K562 treated with DMSO at 1 percent for 12 hours (cell line): Measurements from ENCODE around the gene MEX3D. TPM values are rescaled to one million over a fixed set of nuclear protein-coding genes. Genes with fewer than 3 reads are reported as not detected.

Source experiments
- total RNA-seq: library from RNA; unstranded; fragments of 300-600 nt; gene quantifications from 2 replicates; pipeline ENCODE4 v1.2.3, GENCODE V29; 2022; ENCODE audit not compliant: insufficient read depth

Gene MEX3D
- total RNA-seq: 22.5 and 30.1 TPM in 2 replicates

GRCh38 chr19:1568320-1569019 lies at the start of gene MEX3D:
MEX3D (minus strand) TSS chr19:1568325; CDS start chr19:1568058, 267 bp downstream.

DNA sequence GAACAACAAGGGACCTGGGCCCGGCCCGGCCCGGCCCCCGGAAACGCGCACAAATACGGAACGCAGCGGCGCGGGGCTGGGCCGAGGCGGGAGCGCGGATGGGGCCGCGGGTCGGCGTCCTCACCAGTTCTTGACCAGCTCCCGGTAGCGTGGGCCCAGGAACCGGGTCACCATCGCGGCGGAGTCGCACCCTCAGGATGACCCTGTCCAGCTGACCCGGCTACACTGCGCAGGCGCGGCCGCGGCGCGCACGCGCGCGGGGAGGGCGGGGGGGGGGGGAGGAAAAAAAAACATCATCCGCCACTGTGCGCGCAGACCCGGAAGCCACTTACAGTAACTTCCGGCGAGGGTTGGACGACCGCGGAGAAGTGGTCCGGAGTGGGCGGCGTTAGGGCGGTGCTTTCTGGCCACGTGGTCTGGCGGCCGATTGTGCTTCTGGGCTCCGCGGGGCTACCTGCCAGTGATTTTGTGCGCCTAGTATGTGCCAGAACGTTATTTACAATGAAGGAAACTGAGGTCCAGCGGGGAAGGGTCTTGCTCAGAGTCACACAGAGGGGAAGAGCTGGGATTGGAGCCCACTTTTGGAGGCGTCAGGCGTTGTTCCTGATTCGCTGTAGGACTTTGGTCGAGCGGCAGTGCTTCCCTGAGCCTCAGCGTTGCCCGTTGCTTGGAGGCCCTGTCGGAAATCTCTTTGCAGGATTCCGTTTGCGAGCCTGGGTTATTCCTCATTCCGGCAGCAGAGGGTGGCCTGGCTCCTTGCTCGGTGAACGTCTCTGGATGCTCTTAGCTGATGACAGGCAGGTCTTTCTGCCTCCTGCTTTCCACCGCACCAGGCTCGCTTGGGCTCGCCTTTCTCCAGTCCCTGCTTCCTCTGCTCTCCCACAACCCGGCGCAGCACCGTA lies 37.4 kb upstream of the MEX3D start, which contains the start of gene UQCR11:
Gene UQCR11, minus strand, starts transcription at position 227 of the 902 bp plus-strand sequence. Its CDS starts 53 bp downstream, at position 174.

DNA sequence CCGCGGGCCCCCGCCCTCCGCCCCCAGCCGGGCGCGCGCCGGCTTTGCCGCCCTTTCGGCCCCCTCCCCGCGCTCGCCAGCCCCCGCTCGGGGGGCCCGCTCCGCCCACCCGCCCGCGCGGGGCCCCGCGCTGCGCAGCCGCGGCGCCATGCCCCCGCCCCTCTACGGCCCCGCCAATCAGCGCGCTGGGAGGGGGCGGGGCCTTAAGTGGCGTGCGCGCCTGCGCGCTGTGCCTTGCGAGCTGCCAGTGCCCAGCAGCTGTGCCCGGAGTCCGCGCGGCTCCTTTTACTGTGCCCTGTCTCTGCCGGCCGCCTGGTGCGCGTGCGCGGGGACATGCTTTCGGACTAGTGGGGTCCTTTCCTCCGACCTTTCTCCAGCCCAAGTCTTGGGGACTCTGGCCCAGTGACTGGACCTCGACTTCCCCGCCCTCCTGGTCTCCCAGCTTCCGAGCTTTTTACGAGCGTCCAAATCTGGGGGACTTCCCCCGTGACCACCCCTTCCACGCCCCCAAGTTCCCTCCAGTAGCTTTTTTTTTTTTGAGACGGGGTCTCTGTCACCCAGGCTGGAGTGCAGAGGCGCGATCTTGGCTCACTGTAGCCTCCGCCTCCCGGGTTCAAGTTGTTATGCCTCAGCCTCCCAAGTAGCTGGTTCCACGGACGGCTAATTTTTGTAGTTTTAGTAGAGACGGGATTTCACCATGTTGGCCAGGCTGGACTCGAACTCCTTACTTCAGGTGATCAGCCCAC lies 24.8 kb upstream of the MEX3D start, which contains the start of gene MBD3:
Gene MBD3, minus strand, starts transcription at position 111 of the 746 bp plus-strand sequence. CDS start 234 bp downstream, outside the sequence.

DNA sequence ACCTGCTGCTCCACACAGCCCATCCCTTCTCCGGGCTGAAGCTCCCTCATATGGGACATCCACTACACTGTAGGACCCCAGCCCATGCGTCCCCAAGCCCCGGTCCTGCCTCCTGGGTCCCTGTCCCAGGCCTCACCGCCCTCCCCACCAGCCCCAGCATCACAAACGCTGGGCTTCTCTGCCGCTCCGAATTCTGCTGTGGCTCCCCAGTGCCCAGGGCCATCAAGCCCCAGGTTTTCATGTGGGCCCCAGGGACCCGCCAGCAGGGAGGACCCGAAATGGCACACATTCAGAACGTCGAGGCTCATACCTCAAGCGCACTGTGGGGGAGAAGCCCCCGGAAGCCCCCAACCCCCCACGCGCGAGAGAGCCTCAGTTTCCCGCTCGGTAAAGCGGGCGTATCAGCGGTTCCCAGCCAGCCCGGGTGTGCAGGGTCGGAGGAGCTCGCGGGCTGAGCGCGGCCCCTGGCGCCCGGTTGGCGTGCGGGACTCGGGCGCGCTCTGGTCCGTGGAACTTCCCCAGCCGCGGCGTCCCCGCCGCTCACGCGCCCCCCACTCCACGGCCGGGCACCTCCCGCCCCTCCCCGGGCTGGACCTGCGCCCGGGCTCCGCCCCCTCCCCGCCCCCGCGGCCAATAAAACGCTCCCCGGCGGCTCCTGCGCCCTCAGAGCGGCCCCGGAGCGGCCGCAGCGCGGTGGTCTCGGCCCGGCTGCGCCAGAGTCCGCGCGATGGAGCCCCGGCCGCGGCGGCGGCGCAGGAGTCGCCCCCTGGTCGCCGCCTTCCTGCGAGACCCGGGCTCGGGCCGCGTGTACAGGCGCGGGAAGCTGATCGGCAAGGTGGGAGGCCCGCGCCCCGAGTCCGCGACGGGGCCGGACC lies 44.5 kb downstream of the MEX3D start, which contains the start of gene PLK5:
Gene PLK5, plus strand, starts transcription at position 666 of the 875 bp plus-strand sequence. CDS start 2,920 bp downstream, outside the sequence.

GRCh38 chr19:1512671-1513498 lies 55.2 kb downstream of the MEX3D start, which contains the start of gene ADAMTSL5:
ADAMTSL5 (minus strand) TSS chr19:1513019; CDS start chr19:1510943, 2,076 bp downstream.

Other genes starting within 250 kb of the MEX3D start
- gene NDUFS7, start 184.4 kb downstream of the MEX3D start, total RNA-seq: 307 and 468 TPM in 2 replicates
- gene GAMT, start 166.8 kb downstream of the MEX3D start, total RNA-seq: 43.2 and 56.4 TPM in 2 replicates
- 92.5 and 122 TPM in 2 replicates for gene DAZAP1, start 160.7 kb downstream of the MEX3D start, total RNA-seq
- 5,123 and 6,382 TPM in 2 replicates for gene RPS15, start 129.9 kb downstream of the MEX3D start, total RNA-seq
- gene APC2, start 118.2 kb downstream of the MEX3D start, total RNA-seq: 1.0 TPM in 1 of 2 replicates, not detected in the other
- gene C19orf25, start 89.1 kb downstream of the MEX3D start, total RNA-seq: 30.4 and 46.1 TPM in 2 replicates
- 3.8 TPM in 2 replicates for gene PCSK4, start 78.0 kb downstream of the MEX3D start, total RNA-seq
- 45.7 and 46.9 TPM in 2 replicates for gene REEP6, start 77.1 kb downstream of the MEX3D start, total RNA-seq
- gene ADAMTSL5, start 55.3 kb downstream of the MEX3D start, total RNA-seq: 7.4 and 8.0 TPM in 2 replicates
- not detected in 2 replicates for gene PLK5, start 44.2 kb downstream of the MEX3D start, total RNA-seq
- 101 and 130 TPM in 2 replicates for gene MBD3, start 24.5 kb upstream of the MEX3D start, total RNA-seq
- 63.8 and 106 TPM in 2 replicates for gene UQCR11, start 37.1 kb upstream of the MEX3D start, total RNA-seq
- 47.2 and 94.8 TPM in 2 replicates for gene TCF3, start 84.3 kb upstream of the MEX3D start, total RNA-seq
- gene ONECUT3, start 185.2 kb upstream of the MEX3D start, total RNA-seq: not detected in 2 replicates
- gene ATP8B3, start 244.0 kb upstream of the MEX3D start, total RNA-seq: 1.8 and 4.2 TPM in 2 replicates